Right lung (tissue), 5 donors: ENCODE measurements around the gene MCF2L2. TPM values are rescaled to one million over a fixed set of nuclear protein-coding genes. Genes with fewer than 3 reads are reported as not detected.

Source experiments
- DNase-seq, 2 donors: peaks; one replicate each; pipeline ENCODE4 v3.0.0-alpha.2; 2013
- polyA plus RNA-seq, 5 donors: library from polyadenylated mRNA; unstranded; fragments of 120-200 nt; gene quantifications; one replicate each; pipeline versions ENCODE4 v1.2.1 to v1.2.3, GENCODE V29; 2013; ENCODE audit warnings: inconsistent platforms in 1 of 5, low replicate concordance in 1 of 5; ENCODE audit not compliant: insufficient read length in 5 of 5, insufficient read depth in 1 of 5

Gene MCF2L2
- polyA plus RNA-seq, 5 donors, result 1.3 to 3.2 (median 2.6) TPM

GRCh38 chr3:183327343-183327742, 101.1 kb downstream of the MCF2L2 start:
- DNase-seq, result no peak

GRCh38 chr3:183324083-183324482, 104.3 kb downstream of the MCF2L2 start:
- no peak for DNase-seq

- DNase-seq, result no peak
Observed at GRCh38 chr3:183319371-183319770, 109.0 kb downstream of the MCF2L2 start.

- DNase-seq, result no peak
Observed at GRCh38 chr3:183318877-183319276, 109.5 kb downstream of the MCF2L2 start.

- no peak for DNase-seq
Observed at GRCh38 chr3:183317886-183318865, 110.2 kb downstream of the MCF2L2 start.

- DNase-seq, result no peak
Observed at GRCh38 chr3:183317271-183317670, 111.1 kb downstream of the MCF2L2 start.

GRCh38 chr3:183315739-183316138, 112.7 kb downstream of the MCF2L2 start:
- DNase-seq, result no peak

- no peak for DNase-seq
Observed at GRCh38 chr3:183313764-183314163, 114.7 kb downstream of the MCF2L2 start.

- no peak for DNase-seq
Observed at GRCh38 chr3:183313351-183313750, 115.1 kb downstream of the MCF2L2 start.

GRCh38 chr3:183312433-183312832, 116.0 kb downstream of the MCF2L2 start:
- no peak for DNase-seq

- DNase-seq, result no peak
Observed at GRCh38 chr3:183310936-183311335, 117.5 kb downstream of the MCF2L2 start.

- no peak for DNase-seq
Observed at GRCh38 chr3:183309276-183309675, 119.1 kb downstream of the MCF2L2 start.

GRCh38 chr3:183308751-183309150, 119.7 kb downstream of the MCF2L2 start:
- DNase-seq, result no peak

- no peak for DNase-seq
Observed at GRCh38 chr3:183307749-183308148, 120.7 kb downstream of the MCF2L2 start.

GRCh38 chr3:183306798-183307671, 121.4 kb downstream of the MCF2L2 start:
- DNase-seq, result peak; percentile 61 to 69

- DNase-seq, result no peak
Observed at GRCh38 chr3:183303690-183304089, 124.7 kb downstream of the MCF2L2 start.

GRCh38 chr3:183301937-183302580, 126.4 kb downstream of the MCF2L2 start:
- DNase-seq, result no peak

- DNase-seq, result no peak
Observed at GRCh38 chr3:183300996-183301562, 127.3 kb downstream of the MCF2L2 start.

GRCh38 chr3:183299976-183300375, 128.4 kb downstream of the MCF2L2 start:
- no peak for DNase-seq

GRCh38 chr3:183298701-183299153, 129.7 kb downstream of the MCF2L2 start:
- DNase-seq, result no peak

- DNase-seq, result no peak
Observed at GRCh38 chr3:183296944-183297343, 131.5 kb downstream of the MCF2L2 start.

- DNase-seq, result no peak
Observed at GRCh38 chr3:183295211-183295610, 133.2 kb downstream of the MCF2L2 start.
